Endothelial cell of umbilical vein (primary cell): ENCODE data around the gene DUOXA1. TPM values are rescaled to one million over a fixed set of nuclear protein-coding genes. Genes with fewer than 3 reads are reported as not detected.

Experiments used
- BruUV-seq: library from RNA; stranded (reverse); fragments of 400-500 nt; replicated peaks from 2 replicates; lab custom pipeline; 2021; lab: Mats Ljungman, UMichigan
- CTCF ChIA-PET: fragments of 300-600, 350-600 bp; sonication (Branson Sonifier 250); formaldehyde crosslinking; loops from one replicate; lab custom pipeline; 2021; ENCODE audit warnings: antibody characterized with exemption, inconsistent platforms; lab: Charles Lee
- POLR2A ChIA-PET: fragments of 300-600, 350-600 bp; sonication (Branson Sonifier 250); formaldehyde crosslinking; loops from one replicate; lab custom pipeline; 2021; ENCODE audit warnings: antibody characterized with exemption, inconsistent platforms; lab: Charles Lee
- DNase-seq: peaks from one replicate; pipeline ENCODE4 v3.0.0-alpha.2; 2011; ENCODE audit warnings: low read depth, low spot score
- FAIRE-seq: peaks from 2 replicates; lab custom pipeline; 2011; peaks lifted over from hg19 to GRCh38; lab: Jason Lieb, UNC
- H2AFZ ChIP-seq: 2 replicates; pipeline ENCODE4 v1.6.0; 2012; ENCODE audit warnings: low read depth, low read length, control low read depth, inconsistent platforms
- H3K27ac ChIP-seq: 2 replicates; pipeline ENCODE4 v1.5.1; 2011; ENCODE audit warnings: low read depth, mild to moderate bottlenecking, control low read depth, low read length, moderate library complexity; ENCODE audit not compliant: insufficient read depth
- H3K27me3 ChIP-seq, 2 experiments: 2 replicates each; pipeline versions ENCODE4 v1.6.0 to v1.6.1; 2011; ENCODE audit warnings: low read length in 2 of 2, mixed read lengths in 1 of 2; ENCODE audit not compliant: control insufficient read depth in 2 of 2, insufficient read depth in 2 of 2
- H3K36me3 ChIP-seq, 2 experiments: 2 replicates in 1 of 2; 3 replicates in 1 of 2; pipeline ENCODE4 v1.5.1; 2011; ENCODE audit warnings: low read length in 2 of 2, mild to moderate bottlenecking in 1 of 2, moderate library complexity in 1 of 2; ENCODE audit not compliant: control insufficient read depth in 2 of 2, insufficient read depth in 2 of 2; ENCODE audit errors: extremely low read depth in 1 of 2
- H3K4me1 ChIP-seq: 3 replicates; pipeline ENCODE4 v1.5.1; 2011; ENCODE audit warnings: mild to moderate bottlenecking, low read length; ENCODE audit not compliant: control insufficient read depth, insufficient read depth; ENCODE audit errors: extremely low read depth
- H3K4me2 ChIP-seq: 2 replicates; pipeline ENCODE4 v1.6.1; 2011; ENCODE audit warnings: low read length, control low read depth, mixed read lengths; ENCODE audit not compliant: insufficient read depth
- H3K4me3 ChIP-seq, 3 experiments: fragments of 200-600 bp in 1 of 3; sonication (generic), shearing (Covaris generic) in 1 of 3; replicated peaks in 1 of 3; 2 replicates each; pipeline ENCODE4 v1.5.1; 2011 to 2016; ENCODE audit warnings: control low read depth in 3 of 3, low read length in 3 of 3, mild to moderate bottlenecking in 2 of 3, inconsistent platforms in 1 of 3, low read depth in 1 of 3, moderate library complexity in 1 of 3; ENCODE audit not compliant: insufficient read depth in 1 of 3
- H3K79me2 ChIP-seq: 2 replicates; pipeline ENCODE4 v1.6.0; 2012; ENCODE audit warnings: low read length, inconsistent platforms; ENCODE audit not compliant: control insufficient read depth, insufficient read depth
- H3K9ac ChIP-seq: replicated peaks from 2 replicates; pipeline ENCODE3; 2011; ENCODE audit warnings: low read length, control low read depth; ENCODE audit not compliant: insufficient read depth; ENCODE audit errors: extremely low read depth
- H3K9me1 ChIP-seq: replicated peaks from 3 replicates; pipeline ENCODE4 v1.6.0; 2011; ENCODE audit warnings: mild to moderate bottlenecking, low read length; ENCODE audit not compliant: control insufficient read depth, insufficient read depth; ENCODE audit errors: extremely low read depth
- H3K9me3 ChIP-seq: replicated peaks from 2 replicates; pipeline ENCODE4 v1.5.1; 2012; ENCODE audit warnings: low read length, inconsistent platforms; ENCODE audit not compliant: control insufficient read depth, insufficient read depth
- H4K20me1 ChIP-seq: replicated peaks from 2 replicates; pipeline ENCODE3; 2011; ENCODE audit warnings: mild to moderate bottlenecking, low read length; ENCODE audit not compliant: control insufficient read depth, insufficient read depth; ENCODE audit errors: extremely low read depth
- EZH2 ChIP-seq: IDR thresholded peaks from 2 replicates; pipeline ENCODE4 v1.6.1; 2012; ENCODE audit warnings: borderline replicate concordance, low read depth, mild to moderate bottlenecking, moderate library complexity, low read length, inconsistent platforms; ENCODE audit not compliant: severe bottlenecking
- FOS ChIP-seq: IDR thresholded peaks from 2 replicates; pipeline ENCODE4 v1.6.1; 2011; ENCODE audit warnings: mild to moderate bottlenecking, low read length, moderate library complexity, borderline replicate concordance; ENCODE audit not compliant: insufficient read depth
- GATA2 ChIP-seq: IDR thresholded peaks from 2 replicates; pipeline ENCODE4 v1.7.0; 2011; ENCODE audit warnings: low read depth, mild to moderate bottlenecking, moderate library complexity, mixed read lengths, low read length; ENCODE audit not compliant: insufficient read length, insufficient read depth
- JUN ChIP-seq: IDR thresholded peaks from 2 replicates; pipeline ENCODE4 v1.6.1; 2011; ENCODE audit warnings: borderline replicate concordance, low read depth; ENCODE audit not compliant: insufficient read length, insufficient read depth
- MYC ChIP-seq: IDR thresholded peaks from one replicate; pipeline ENCODE4 v1.6.1; 2011; ENCODE audit warnings: mild to moderate bottlenecking, low read depth, low read length
- POLR2A ChIP-seq: IDR thresholded peaks from 2 replicates; pipeline ENCODE4 v1.6.1; 2012; ENCODE audit warnings: low read depth, mild to moderate bottlenecking, control low read depth, low read length
- POLR2AphosphoS5 ChIP-seq: IDR thresholded peaks from 2 replicates; pipeline ENCODE4 v1.6.1; 2012; ENCODE audit warnings: low read depth, mild to moderate bottlenecking, control low read depth, low read length, moderate library complexity; ENCODE audit not compliant: insufficient read depth
- dilution Hi-C: fragments of 300-500 bp; cut with MboI; formaldehyde crosslinking; loops from one replicate; pipeline ENCODE4 v1.15.0; 2019; ENCODE audit warnings: low sequenced_read_pairs; ENCODE audit not compliant: extremely low pct_ligation_motif_present
- intact Hi-C: fragments of 100-400 bp; cut with micrococcal nuclease; formaldehyde crosslinking; loops from one replicate; pipeline ENCODE4 v1.10.0; 2022
- polyA plus RNA-seq, 4 experiments: library from polyadenylated mRNA; depleted of rRNA in 3 of 4; stranded (reverse) in 3 of 4; unstranded in 1 of 4; fragments of >200 nt; gene quantifications; 2 replicates each; pipeline versions ENCODE4 v1.2.1 to v1.2.3, GENCODE V29; 2011 to 2012; ENCODE audit warnings: missing spikeins in 1 of 4
- total RNA-seq: library from RNA; stranded (reverse); gene quantifications from 2 replicates; pipeline ENCODE4 v1.2.3, GENCODE V29; 2021
- TF ChIP-seq, protein P1 (sequence below), 2 donors: IDR thresholded peaks; 1 replicate in 1 of 2; 2 replicates in 1 of 2; pipeline ENCODE4 v1.5.1; 2011; ENCODE audit warnings: low read length in 2 of 2, mild to moderate bottlenecking in 2 of 2, moderate library complexity in 2 of 2, control low read depth in 1 of 2, inconsistent platforms in 1 of 2, low read depth in 1 of 2; ENCODE audit not compliant: insufficient read depth in 1 of 2; ENCODE audit errors: extremely low read depth in 1 of 2
- TF ChIP-seq, protein P2 (sequence below): IDR thresholded peaks from 2 replicates; pipeline ENCODE4 v1.6.1; 2011; ENCODE audit not compliant: insufficient read depth, insufficient read length

Gene DUOXA1
- total and polyA plus RNA-seq, 2 donors (not counting 3 experiments of a cell fraction or from before 2014, with no cell fraction given) = 0.07 TPM; not detected in 1

DNA sequence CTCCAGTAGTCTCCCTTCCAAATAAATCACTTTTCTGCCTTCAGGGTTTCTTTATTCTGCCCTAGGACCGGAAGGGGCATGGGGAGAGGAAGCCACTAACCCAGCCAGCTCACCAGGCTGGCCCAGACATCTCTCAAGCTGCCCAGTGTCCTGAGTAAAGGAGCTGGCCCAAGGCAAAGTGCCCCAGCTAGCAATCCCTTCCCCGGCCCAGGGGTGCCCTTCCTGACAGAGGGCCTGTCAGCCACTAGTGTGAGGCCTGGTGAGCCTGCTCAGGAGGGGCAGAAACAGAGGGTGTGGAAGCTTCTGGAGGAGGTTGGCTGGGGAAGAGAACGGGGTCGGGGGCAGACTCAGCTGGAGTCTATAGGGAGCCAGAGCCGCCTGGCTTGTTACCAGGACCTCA, 35.9 kb upstream of the DUOXA1 start:
- Histone ChIP-seq H3K27ac (no peak overlapping the region), H2AFZ (no peak overlapping the region), H3K4me3 (no peak overlapping the region), H3K9me1 (no peaks in the 10 kb centered on the region), H3K36me3 (no peaks in the 10 kb centered on the region), H3K9ac (no peak overlapping the region), H3K9me3 (no peaks in the 10 kb centered on the region), H4K20me1 (no peaks in the 10 kb centered on the region), H3K79me2 (no peaks in the 10 kb centered on the region), H3K4me1 (peaks cover 3% of the 10 kb centered on the region), H3K27me3 (no peaks in the 10 kb centered on the region), H3K4me2 (no peak overlapping the region)
- DNase-seq = no peak
- intact Hi-C loops = no loop called here
- CTCF ChIA-PET = interaction anchor here (1.0 to 4.2 kb wide), 6 partner anchors 19 to 292 kb away, joined by 3 to 98 read pairs (median 28); a partner anchor contains a TSS
- dilution Hi-C loops = no loop called here
- no peak for FAIRE-seq
- no TSS peak for BruUV-seq
- POLR2A ChIA-PET = interaction anchor here (1.3 kb wide), 1 partner anchor 237 kb away, joined by 4 read pairs; a partner anchor contains a TSS
- TF ChIP-seq POLR2A = no peak
- no peak for TF ChIP-seq FOS
- TF ChIP-seq, protein P1, sequence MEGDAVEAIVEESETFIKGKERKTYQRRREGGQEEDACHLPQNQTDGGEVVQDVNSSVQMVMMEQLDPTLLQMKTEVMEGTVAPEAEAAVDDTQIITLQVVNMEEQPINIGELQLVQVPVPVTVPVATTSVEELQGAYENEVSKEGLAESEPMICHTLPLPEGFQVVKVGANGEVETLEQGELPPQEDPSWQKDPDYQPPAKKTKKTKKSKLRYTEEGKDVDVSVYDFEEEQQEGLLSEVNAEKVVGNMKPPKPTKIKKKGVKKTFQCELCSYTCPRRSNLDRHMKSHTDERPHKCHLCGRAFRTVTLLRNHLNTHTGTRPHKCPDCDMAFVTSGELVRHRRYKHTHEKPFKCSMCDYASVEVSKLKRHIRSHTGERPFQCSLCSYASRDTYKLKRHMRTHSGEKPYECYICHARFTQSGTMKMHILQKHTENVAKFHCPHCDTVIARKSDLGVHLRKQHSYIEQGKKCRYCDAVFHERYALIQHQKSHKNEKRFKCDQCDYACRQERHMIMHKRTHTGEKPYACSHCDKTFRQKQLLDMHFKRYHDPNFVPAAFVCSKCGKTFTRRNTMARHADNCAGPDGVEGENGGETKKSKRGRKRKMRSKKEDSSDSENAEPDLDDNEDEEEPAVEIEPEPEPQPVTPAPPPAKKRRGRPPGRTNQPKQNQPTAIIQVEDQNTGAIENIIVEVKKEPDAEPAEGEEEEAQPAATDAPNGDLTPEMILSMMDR (IDR thresholded peaks at IDR 0.05; ENCODE audit: extremely low read depth in 1 of 2, insufficient read depth in 1 of 2, low read depth in 1 of 2, low read length in 2 of 2) = no peak
- TF ChIP-seq EZH2 = no peak
- TF ChIP-seq, protein P2, sequence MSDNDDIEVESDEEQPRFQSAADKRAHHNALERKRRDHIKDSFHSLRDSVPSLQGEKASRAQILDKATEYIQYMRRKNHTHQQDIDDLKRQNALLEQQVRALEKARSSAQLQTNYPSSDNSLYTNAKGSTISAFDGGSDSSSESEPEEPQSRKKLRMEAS = no peak
- no peak for TF ChIP-seq JUN
- no peak for TF ChIP-seq POLR2AphosphoS5
- TF ChIP-seq GATA2 = no peak
- no peak for TF ChIP-seq MYC
